ENCODE results near the gene PTGER2. TPM values are rescaled to one million over a fixed set of nuclear protein-coding genes. Genes with fewer than 3 reads are reported as not detected.
A peak's percentile ranks its signal among the peaks of the same experiment; 100 is the strongest.

PTGER2 gene
- total and polyA plus RNA-seq, 8 donors, result 1.3 to 22.0 (median 10.6) TPM

DNA sequence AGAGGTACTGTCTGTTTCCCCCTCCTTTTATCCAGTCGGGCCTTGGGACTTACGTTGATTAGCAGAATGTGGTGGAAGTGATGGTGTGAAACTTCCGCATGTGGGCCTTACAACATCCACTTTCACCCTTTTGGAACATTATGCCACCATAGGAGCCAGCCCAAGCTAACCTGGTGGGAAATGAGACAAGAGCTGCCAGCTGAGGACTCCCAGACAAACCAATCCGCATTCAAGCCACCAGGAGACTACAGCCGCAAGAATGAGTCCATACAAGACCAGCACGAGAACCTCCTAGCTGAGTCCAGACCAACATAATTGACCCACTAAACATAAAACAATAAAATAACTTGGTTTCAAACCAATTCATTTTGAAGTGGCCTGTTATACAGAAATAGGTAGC is 9.1 kb upstream of the PTGER2 start:
- WGBS, 5 donors, result 84 to 96% (median 93%) methylated on average over 6 of the region's 6 CpGs
- intact Hi-C loops (cut with DNase I; ENCODE audit: low total_unique reads), result no loop called here
- no peaks in the 10 kb centered on the region for H3K9me3 ChIP-seq
- TF ChIP-seq, protein P1, sequence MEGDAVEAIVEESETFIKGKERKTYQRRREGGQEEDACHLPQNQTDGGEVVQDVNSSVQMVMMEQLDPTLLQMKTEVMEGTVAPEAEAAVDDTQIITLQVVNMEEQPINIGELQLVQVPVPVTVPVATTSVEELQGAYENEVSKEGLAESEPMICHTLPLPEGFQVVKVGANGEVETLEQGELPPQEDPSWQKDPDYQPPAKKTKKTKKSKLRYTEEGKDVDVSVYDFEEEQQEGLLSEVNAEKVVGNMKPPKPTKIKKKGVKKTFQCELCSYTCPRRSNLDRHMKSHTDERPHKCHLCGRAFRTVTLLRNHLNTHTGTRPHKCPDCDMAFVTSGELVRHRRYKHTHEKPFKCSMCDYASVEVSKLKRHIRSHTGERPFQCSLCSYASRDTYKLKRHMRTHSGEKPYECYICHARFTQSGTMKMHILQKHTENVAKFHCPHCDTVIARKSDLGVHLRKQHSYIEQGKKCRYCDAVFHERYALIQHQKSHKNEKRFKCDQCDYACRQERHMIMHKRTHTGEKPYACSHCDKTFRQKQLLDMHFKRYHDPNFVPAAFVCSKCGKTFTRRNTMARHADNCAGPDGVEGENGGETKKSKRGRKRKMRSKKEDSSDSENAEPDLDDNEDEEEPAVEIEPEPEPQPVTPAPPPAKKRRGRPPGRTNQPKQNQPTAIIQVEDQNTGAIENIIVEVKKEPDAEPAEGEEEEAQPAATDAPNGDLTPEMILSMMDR (IDR thresholded peaks at IDR 0.05), result no peak
- no peak for TF ChIP-seq POLR2A (IDR thresholded peaks at IDR 0.05)
- TF ChIP-seq POLR2AphosphoS5 (IDR thresholded peaks at IDR 0.05), result no peak
- H3K27me3 ChIP-seq, result no peaks in the 10 kb centered on the region
- no peak for DNase-seq
- H3K36me3 ChIP-seq, result no peaks in the 10 kb centered on the region
- H3K4me3 ChIP-seq, result no peak overlapping the region
- no peak overlapping the region for H3K27ac ChIP-seq
- peaks cover 3 to 23% (median 9%) of the 10 kb centered on the region in 4 donors for H3K4me1 ChIP-seq

DNA sequence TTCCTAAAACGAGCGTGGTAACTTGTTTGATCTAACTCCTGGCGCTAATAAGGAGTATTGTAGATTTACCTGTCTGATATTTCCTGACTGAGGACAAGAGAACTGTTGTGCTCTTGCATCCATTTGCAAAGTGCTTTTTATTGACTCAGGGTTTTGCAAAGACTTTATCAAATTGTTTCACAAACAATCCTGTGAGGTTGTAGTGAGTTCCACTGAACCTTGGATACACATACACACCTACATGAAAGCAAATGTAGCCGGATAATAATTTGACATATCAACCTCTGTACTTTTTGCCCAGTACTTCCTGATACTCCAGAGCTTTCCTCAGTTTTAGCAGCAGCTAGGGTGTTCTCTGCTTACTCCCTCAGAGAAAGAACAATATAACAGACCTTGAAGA is 6.7 kb upstream of the PTGER2 start:
- Histone ChIP-seq H3K4me1 (peaks cover 9 to 40% (median 27%) of the 10 kb centered on the region in 4 donors), H3K27ac (peak overlapping the region in 4 of 5 donors; percentile 58 to 67 (median 64)), H3K27me3 (no peaks in the 10 kb centered on the region), H3K9me3 (no peaks in the 10 kb centered on the region), H3K4me3 (no peak overlapping the region), H3K36me3 (no peaks in the 10 kb centered on the region)
- intact Hi-C loops (cut with DNase I; ENCODE audit: low total_unique reads), result no loop called here
- whole genome bisulfite sequencing, 5 donors, result 26 to 59% (median 41%) methylated on average over 4 of the region's 4 CpGs
- DNase-seq, result peak in 1 of 2 donors; percentile 78
- peak in 2 of 3 donors; percentile 48 to 75 for TF ChIP-seq POLR2AphosphoS5 (IDR thresholded peaks at IDR 0.05)
- no peak for TF ChIP-seq POLR2A (IDR thresholded peaks at IDR 0.05)

DNA sequence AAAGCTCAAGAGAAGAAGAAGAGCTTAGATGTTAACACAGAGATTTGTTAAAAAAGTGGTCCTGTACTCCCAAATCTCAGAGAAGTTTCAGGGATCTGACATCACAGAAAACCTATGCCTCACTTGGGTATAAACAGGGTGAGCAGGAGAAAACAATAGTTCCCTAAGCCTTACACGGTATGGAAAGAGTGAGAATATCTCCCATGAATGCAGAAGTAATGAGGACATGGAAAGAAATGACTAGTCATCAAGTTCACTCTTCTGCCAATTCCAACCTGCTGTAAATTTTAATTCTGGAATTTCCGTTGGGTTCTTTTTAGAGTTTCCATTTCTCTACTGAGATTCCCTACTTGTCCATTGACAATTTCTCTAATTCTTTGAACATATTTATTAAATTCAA is 6.2 kb upstream of the PTGER2 start:
- no peak for DNase-seq
- TF ChIP-seq POLR2A (IDR thresholded peaks at IDR 0.05) (no peak), EP300 (IDR thresholded peaks at IDR 0.05) (no peak), POLR2AphosphoS5 (IDR thresholded peaks at IDR 0.05) (no peak)
- TF ChIP-seq, protein P1 (IDR thresholded peaks at IDR 0.05), result no peak
- no peaks in the 10 kb centered on the region for H3K27me3 ChIP-seq
- no peak overlapping the region for H3K4me3 ChIP-seq
- intact Hi-C loops (cut with DNase I; ENCODE audit: low total_unique reads), result no loop called here
- H3K4me1 ChIP-seq, result peaks cover 14 to 45% (median 32%) of the 10 kb centered on the region in 4 donors
- no peaks in the 10 kb centered on the region for H3K36me3 ChIP-seq
- WGBS, 5 donors, result 44 to 59% (median 58%) methylated on average over 2 of the region's 2 CpGs
- H3K9me3 ChIP-seq, result no peaks in the 10 kb centered on the region
- H3K27ac ChIP-seq, result peak overlapping the region in 4 of 5 donors; percentile 58 to 67 (median 64)

DNA sequence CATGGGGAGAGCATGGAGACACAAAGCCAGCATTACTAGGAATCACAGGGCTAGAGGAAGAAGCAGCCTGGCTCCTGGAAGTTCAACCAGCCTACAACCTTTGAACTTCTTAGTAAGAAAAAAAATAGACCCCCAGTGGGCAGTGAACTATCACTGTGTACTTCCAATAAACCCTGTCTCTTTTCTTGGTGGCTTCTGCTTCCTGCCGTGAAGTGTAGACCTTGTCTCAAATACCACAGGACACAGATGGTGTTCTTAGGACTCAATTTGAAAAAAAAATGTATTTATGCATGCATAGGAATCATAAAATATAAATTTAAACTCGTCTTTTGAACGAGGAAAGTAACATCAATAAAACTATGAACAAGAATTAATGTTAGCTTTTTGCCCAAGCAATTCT is 3.6 kb upstream of the PTGER2 start:
- no peak overlapping the region for H3K4me3 ChIP-seq
- 36 to 58% (median 49%) methylated on average over 3 of the region's 3 CpGs for WGBS, 5 donors
- H3K4me1 ChIP-seq, result peaks cover 23 to 70% (median 56%) of the 10 kb centered on the region in 4 donors
- TF ChIP-seq POLR2A (IDR thresholded peaks at IDR 0.05) (no peak), EP300 (IDR thresholded peaks at IDR 0.05) (no peak), POLR2AphosphoS5 (IDR thresholded peaks at IDR 0.05) (no peak)
- TF ChIP-seq, protein P1 (IDR thresholded peaks at IDR 0.05), result no peak
- intact Hi-C loops (cut with DNase I; ENCODE audit: low total_unique reads), result no loop called here
- H3K27ac ChIP-seq, result peak overlapping the region in 1 of 5 donors; percentile 94
- no peaks in the 10 kb centered on the region for H3K36me3 ChIP-seq
- H3K9me3 ChIP-seq, result no peaks in the 10 kb centered on the region
- H3K27me3 ChIP-seq, result peaks cover 0 to 18% (median 7%) of the 10 kb centered on the region in 3 donors
- DNase-seq, result no peak

DNA sequence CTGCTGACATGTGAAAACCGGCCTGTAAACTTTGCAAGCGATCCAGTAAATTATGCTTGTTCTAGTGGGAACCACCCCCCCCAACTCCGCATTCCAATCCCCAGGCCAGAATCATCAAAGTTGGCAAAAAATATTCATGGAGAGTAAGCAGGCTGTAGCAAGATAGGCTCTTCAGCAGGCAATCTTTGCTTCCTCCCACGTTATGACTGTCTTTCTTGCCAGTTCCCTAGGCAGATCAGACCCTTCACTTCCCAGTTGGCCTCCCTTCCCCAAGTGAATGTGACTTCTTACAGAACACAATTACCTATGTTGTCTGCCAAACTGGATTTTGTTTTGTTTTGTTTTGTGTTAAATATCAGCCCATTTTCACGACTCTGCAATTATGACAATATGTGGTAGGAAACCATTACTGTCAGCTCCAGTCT is 1.2 kb upstream of the PTGER2 start:
- H3K4me1 ChIP-seq, result peaks cover 20 to 73% (median 55%) of the 10 kb centered on the region in 4 donors
- TF ChIP-seq EP300 (IDR thresholded peaks at IDR 0.05) (no peak), POLR2AphosphoS5 (IDR thresholded peaks at IDR 0.05) (no peak), POLR2A (IDR thresholded peaks at IDR 0.05) (no peak)
- TF ChIP-seq, protein P1 (IDR thresholded peaks at IDR 0.05), result no peak
- H3K9me3 ChIP-seq, result no peaks in the 10 kb centered on the region
- 19 to 36% (median 34%) methylated on average over 5 of the region's 5 CpGs for whole genome bisulfite sequencing, 5 donors
- H3K27ac ChIP-seq, result peak overlapping the region; percentile 26 to 94 (median 88)
- peak in 1 of 2 donors; percentile 62 for DNase-seq
- H3K27me3 ChIP-seq, result peaks cover 0 to 23% (median 7%) of the 10 kb centered on the region in 3 donors
- H3K36me3 ChIP-seq, result no peaks in the 10 kb centered on the region
- intact Hi-C loops (cut with DNase I; ENCODE audit: low total_unique reads), result no loop called here
- peak overlapping the region; percentile 64 to 86 (median 70) for H3K4me3 ChIP-seq
